Duodenal mucosa (tissue), 2 donors: ENCODE data around the gene SNX1.

ENCODE experiments used
- H3K27ac ChIP-seq: one replicate; pipeline ENCODE4 v1.7.0; 2013; ENCODE audit warnings: low read depth, low read length
- H3K27me3 ChIP-seq, 2 donors: one replicate each; pipeline ENCODE4 v1.7.0; 2013; ENCODE audit warnings: low read length in 2 of 2, control low read depth in 1 of 2; ENCODE audit not compliant: insufficient read depth in 2 of 2, control insufficient read depth in 1 of 2
- H3K36me3 ChIP-seq, 2 donors: one replicate each; pipeline ENCODE4 v1.7.0; 2013; ENCODE audit warnings: low read length in 2 of 2, control low read depth in 1 of 2; ENCODE audit not compliant: insufficient read depth in 2 of 2, control insufficient read depth in 1 of 2
- H3K4me1 ChIP-seq, 2 donors: one replicate each; pipeline ENCODE4 v1.7.0; 2013; ENCODE audit warnings: low read length in 2 of 2, control low read depth in 1 of 2; ENCODE audit not compliant: insufficient read depth in 2 of 2, control insufficient read depth in 1 of 2
- H3K4me3 ChIP-seq, 2 donors: one replicate each; pipeline ENCODE4 v1.7.0; 2013; ENCODE audit warnings: low read length in 2 of 2, low read depth in 1 of 2
- H3K9ac ChIP-seq, 2 donors: one replicate each; pipeline ENCODE4 v1.7.0; 2013; ENCODE audit warnings: low read length in 2 of 2, low read depth in 1 of 2
- H3K9me3 ChIP-seq, 2 donors: one replicate each; pipeline ENCODE4 v1.7.0; 2013; ENCODE audit warnings: low read length in 2 of 2, control low read depth in 1 of 2; ENCODE audit not compliant: control insufficient read depth in 1 of 2

The SNX1 gene

GRCh38 chr15:64146041-64146440 is 50.3 kb downstream of the SNX1 start:
- peaks cover 0 to 2% of the 10 kb centered on the region in 2 donors for H3K4me1 ChIP-seq
- no peak overlapping the region for H3K4me3 ChIP-seq
- no peak overlapping the region for H3K9ac ChIP-seq
- H3K36me3 ChIP-seq = peaks cover 21 to 38% of the 10 kb centered on the region in 2 donors
- no peak overlapping the region for H3K27ac ChIP-seq
- H3K9me3 ChIP-seq = no peaks in the 10 kb centered on the region
- H3K27me3 ChIP-seq = no peaks in the 10 kb centered on the region

GRCh38 chr15:64146520-64146884 is 50.7 kb downstream of the SNX1 start:
- Histone ChIP-seq H3K27me3 (no peaks in the 10 kb centered on the region), H3K9ac (no peak overlapping the region), H3K4me3 (no peak overlapping the region), H3K27ac (no peak overlapping the region), H3K9me3 (no peaks in the 10 kb centered on the region), H3K4me1 (peaks cover 0 to 5% of the 10 kb centered on the region in 2 donors), H3K36me3 (peaks cover 16 to 34% of the 10 kb centered on the region in 2 donors)

GRCh38 chr15:64146885-64147681 is 51.3 kb downstream of the SNX1 start:
- H3K4me3 ChIP-seq = no peak overlapping the region
- H3K9ac ChIP-seq = no peak overlapping the region
- H3K27ac ChIP-seq = no peak overlapping the region
- H3K36me3 ChIP-seq = peaks cover 14 to 28% of the 10 kb centered on the region in 2 donors
- H3K4me1 ChIP-seq = peaks cover under 1 to 8% of the 10 kb centered on the region in 2 donors
- no peaks in the 10 kb centered on the region for H3K9me3 ChIP-seq
- no peaks in the 10 kb centered on the region for H3K27me3 ChIP-seq

- Histone ChIP-seq H3K27ac (no peak overlapping the region), H3K9me3 (no peaks in the 10 kb centered on the region), H3K36me3 (peaks cover 5 to 19% of the 10 kb centered on the region in 2 donors), H3K4me3 (no peak overlapping the region), H3K4me1 (peaks cover 12 to 18% of the 10 kb centered on the region in 2 donors), H3K27me3 (peaks cover 9% of the 10 kb centered on the region in 2 donors), H3K9ac (no peak overlapping the region)
Measured at GRCh38 chr15:64148168-64148567, 52.4 kb downstream of the SNX1 start.

- H3K36me3 ChIP-seq = peaks cover 1 to 14% of the 10 kb centered on the region in 2 donors
- no peak overlapping the region for H3K4me3 ChIP-seq
- H3K27me3 ChIP-seq = peaks cover 9% of the 10 kb centered on the region in 2 donors
- no peaks in the 10 kb centered on the region for H3K9me3 ChIP-seq
- peaks cover 15 to 21% of the 10 kb centered on the region in 2 donors for H3K4me1 ChIP-seq
- H3K9ac ChIP-seq = no peak overlapping the region
- H3K27ac ChIP-seq = no peak overlapping the region
Measured at GRCh38 chr15:64148581-64148980, 52.8 kb downstream of the SNX1 start.

- Histone ChIP-seq H3K9me3 (no peaks in the 10 kb centered on the region), H3K9ac (no peak overlapping the region), H3K36me3 (peaks cover 0 to 16% of the 10 kb centered on the region in 2 donors), H3K4me1 (peaks cover 15 to 24% of the 10 kb centered on the region in 2 donors), H3K27me3 (peaks cover 9% of the 10 kb centered on the region in 2 donors), H3K4me3 (no peak overlapping the region), H3K27ac (no peak overlapping the region)
Measured at GRCh38 chr15:64149424-64149823, 53.6 kb downstream of the SNX1 start.

GRCh38 chr15:64149893-64150578 is 54.3 kb downstream of the SNX1 start:
- Histone ChIP-seq H3K36me3 (peaks cover 0 to 13% of the 10 kb centered on the region in 2 donors), H3K27ac (no peak overlapping the region), H3K9me3 (no peaks in the 10 kb centered on the region), H3K4me3 (no peak overlapping the region), H3K9ac (no peak overlapping the region), H3K4me1 (peaks cover 15 to 24% of the 10 kb centered on the region in 2 donors), H3K27me3 (peaks cover 9% of the 10 kb centered on the region in 2 donors)

GRCh38 chr15:64151727-64152506 is 56.1 kb downstream of the SNX1 start, which contains the start of gene SNX22:
Gene SNX22 (plus strand): TSS chr15:64151731. CDS start chr15:64151776, 45 bp downstream.
- Histone ChIP-seq H3K4me1 (peaks cover 15 to 24% of the 10 kb centered on the region in 2 donors), H3K27ac (no peak within 1 kb of the TSS), H3K4me3 (peak within 1 kb of the TSS; percentile 55 to 66), H3K36me3 (peaks cover 12 to 29% of the 10 kb centered on the region in 2 donors), H3K9ac (peak within 1 kb of the TSS in 1 of 2 donors; percentile 1), H3K27me3 (peaks cover 9% of the 10 kb centered on the region in 2 donors), H3K9me3 (no peaks in the 10 kb centered on the region)

GRCh38 chr15:64152507-64153387 is 57.0 kb downstream of the SNX1 start:
- peak overlapping the region in 1 of 2 donors; percentile 60 for H3K4me3 ChIP-seq

More at GRCh38 chr15:64152507-64153387, 57.0 kb downstream of the SNX1 start:
- H3K27ac ChIP-seq = no peak overlapping the region
- peaks cover 9% of the 10 kb centered on the region in 2 donors for H3K27me3 ChIP-seq
- peaks cover 15 to 24% of the 10 kb centered on the region in 2 donors for H3K4me1 ChIP-seq
- peaks cover 20 to 37% of the 10 kb centered on the region in 2 donors for H3K36me3 ChIP-seq
- H3K9ac ChIP-seq = no peak overlapping the region
- H3K9me3 ChIP-seq = no peaks in the 10 kb centered on the region
